ENCODE measurements around the gene CD27. TPM values are rescaled to one million over a fixed set of nuclear protein-coding genes. Genes with fewer than 3 reads are reported as not detected.

CD27 gene
- total RNA-seq, 1 experiment from 2014 or later: not detected

GRCh38 chr12:6460751-6461371 lies 16.1 kb downstream of the CD27 start:
- Histone ChIP-seq H3K9me3 (ENCODE audit: low read depth, low read length, poor library complexity, severe bottlenecking) (no peaks in the 10 kb centered on the region), H3K4me1 (ENCODE audit: insufficient read depth, low read length, poor library complexity, severe bottlenecking) (no peaks in the 10 kb centered on the region), H3K36me3 (ENCODE audit: insufficient read depth, low read length, poor library complexity, severe bottlenecking) (peaks cover 38% of the 10 kb centered on the region), H3K27ac (ENCODE audit: low read depth, low read length, poor library complexity, severe bottlenecking) (no peak overlapping the region), H3K4me3 (ENCODE audit: low read depth, low read length, poor library complexity, severe bottlenecking) (no peak overlapping the region), H3K27me3 (replicated peaks; ENCODE audit: insufficient read depth, low read depth, low read length, poor library complexity) (no peaks in the 10 kb centered on the region)
- DNase-seq (ENCODE audit: low spot score): no peak
- intact Hi-C loops (cut with micrococcal nuclease; ENCODE audit: unreplicated experiment): loop anchor here (5.0 kb wide), 1 partner anchor 139 kb away; no protein-coding TSS in a partner anchor
- ChIA-PET CTCF (interaction anchor here (0.5 kb wide), 1 partner anchor 93 kb away, joined by 5 read pairs; no protein-coding TSS in a partner anchor), POLR2A (ENCODE audit: low non-redundant PET) (no interaction called here)
- TF ChIP-seq CTCF (conservative IDR thresholded peaks at IDR 0.05; ENCODE audit: low read depth, low read length) (no peak), EZH2 (IDR thresholded peaks at IDR 0.05; ENCODE audit: borderline replicate concordance, low read depth, low read length, poor library complexity, severe bottlenecking) (no peak)
- BruUV-seq (replicated peaks): no TSS peak

GRCh38 chr12:6461401-6462233 lies 16.9 kb downstream of the CD27 start:
- ChIA-PET POLR2A (ENCODE audit: low non-redundant PET) (no interaction called here), CTCF (no interaction called here)
- H3K4me3 ChIP-seq (ENCODE audit: low read depth, low read length, poor library complexity, severe bottlenecking): no peak overlapping the region
- H3K27ac ChIP-seq (ENCODE audit: low read depth, low read length, poor library complexity, severe bottlenecking): no peak overlapping the region
- DNase-seq (ENCODE audit: low spot score): no peak
- TF ChIP-seq EZH2 (IDR thresholded peaks at IDR 0.05; ENCODE audit: borderline replicate concordance, low read depth, low read length, poor library complexity, severe bottlenecking): no peak
- TF ChIP-seq CTCF (conservative IDR thresholded peaks at IDR 0.05; ENCODE audit: low read depth, low read length): no peak
- H3K4me1 ChIP-seq (ENCODE audit: insufficient read depth, low read length, poor library complexity, severe bottlenecking): no peaks in the 10 kb centered on the region
- BruUV-seq (replicated peaks): no TSS peak
- H3K36me3 ChIP-seq (ENCODE audit: insufficient read depth, low read length, poor library complexity, severe bottlenecking): peaks cover 41% of the 10 kb centered on the region
- H3K27me3 ChIP-seq (replicated peaks; ENCODE audit: insufficient read depth, low read depth, low read length, poor library complexity): no peaks in the 10 kb centered on the region
- intact Hi-C loops (cut with micrococcal nuclease; ENCODE audit: unreplicated experiment): loop anchor here (5.0 kb wide), 1 partner anchor 139 kb away; no protein-coding TSS in a partner anchor
- no peaks in the 10 kb centered on the region for H3K9me3 ChIP-seq (ENCODE audit: low read depth, low read length, poor library complexity, severe bottlenecking)

- no peaks in the 10 kb centered on the region for H3K9me3 ChIP-seq (ENCODE audit: low read depth, low read length, poor library complexity, severe bottlenecking)
- BruUV-seq (replicated peaks): no TSS peak
- ChIA-PET POLR2A (ENCODE audit: low non-redundant PET) (no interaction called here), CTCF (no interaction called here)
- H3K4me1 ChIP-seq (ENCODE audit: insufficient read depth, low read length, poor library complexity, severe bottlenecking): no peaks in the 10 kb centered on the region
- no peaks in the 10 kb centered on the region for H3K27me3 ChIP-seq (replicated peaks; ENCODE audit: insufficient read depth, low read depth, low read length, poor library complexity)
- TF ChIP-seq EZH2 (IDR thresholded peaks at IDR 0.05; ENCODE audit: borderline replicate concordance, low read depth, low read length, poor library complexity, severe bottlenecking): no peak
- TF ChIP-seq CTCF (conservative IDR thresholded peaks at IDR 0.05; ENCODE audit: low read depth, low read length): no peak
- no peak overlapping the region for H3K4me3 ChIP-seq (ENCODE audit: low read depth, low read length, poor library complexity, severe bottlenecking)
- H3K36me3 ChIP-seq (ENCODE audit: insufficient read depth, low read length, poor library complexity, severe bottlenecking): peaks cover 41% of the 10 kb centered on the region
- no peak for DNase-seq (ENCODE audit: low spot score)
- no peak overlapping the region for H3K27ac ChIP-seq (ENCODE audit: low read depth, low read length, poor library complexity, severe bottlenecking)
- intact Hi-C loops (cut with micrococcal nuclease; ENCODE audit: unreplicated experiment): loop anchor here (5.0 kb wide), 1 partner anchor 140 kb away; no protein-coding TSS in a partner anchor
These were observed 17.7 kb downstream of the CD27 start for GRCh38 chr12:6462234-6462995.
